IMR-90 (cell line): ENCODE data around the gene ZNF598. TPM values are rescaled to one million over a fixed set of nuclear protein-coding genes. Genes with fewer than 3 reads are reported as not detected.

ENCODE experiments used
- ATAC-seq: fragments of 200-7000 bp; cut with Tn5 transposase; 2 replicates; pipeline ENCODE4 v1.9.1; 2020; ENCODE audit warnings: low read depth, mild to moderate bottlenecking, moderate library complexity
- BruUV-seq: library from RNA; stranded (reverse); fragments of 400-500 nt; replicated peaks from 2 replicates; lab custom pipeline; 2021; lab: Mats Ljungman, UMichigan
- CTCF ChIA-PET: fragments of 300-600 bp; formaldehyde crosslinking; extraction: SDS; loops from one replicate; lab custom pipeline; 2021; ENCODE audit warnings: antibody characterized with exemption; lab: Yijun Ruan, JAX
- POLR2A ChIA-PET: fragments of 300-600 bp; sonication (Branson Sonifier 250); formaldehyde crosslinking; loops from one replicate; lab custom pipeline; 2022; ENCODE audit warnings: antibody characterized with exemption; ENCODE audit not compliant: unreplicated experiment; lab: Charles Lee
- DNase-seq: peaks from one replicate; pipeline ENCODE4 v3.0.0; 2013
- H2AFZ ChIP-seq: replicated peaks from 2 replicates; pipeline ENCODE3; 2013; ENCODE audit warnings: low read length, mild to moderate bottlenecking; ENCODE audit not compliant: poor library complexity
- H2AK5ac ChIP-seq: 2 replicates; pipeline ENCODE4 v1.6.1; 2013; ENCODE audit warnings: low read depth, low read length, inconsistent platforms
- H2AK9ac ChIP-seq: replicated peaks from 2 replicates; pipeline ENCODE3; 2013; ENCODE audit warnings: mild to moderate bottlenecking, low read depth, low read length, moderate library complexity; ENCODE audit not compliant: poor library complexity
- H2BK120ac ChIP-seq: 2 replicates; pipeline ENCODE4 v1.6.1; 2013; ENCODE audit warnings: low read depth, low read length, inconsistent platforms
- H2BK15ac ChIP-seq: 3 replicates; pipeline ENCODE4 v1.6.1; 2013; ENCODE audit warnings: low read depth, low read length, inconsistent platforms
- H2BK20ac ChIP-seq: 2 replicates; pipeline ENCODE4 v1.6.1; 2013; ENCODE audit warnings: low read depth, mild to moderate bottlenecking, inconsistent platforms, low read length, moderate library complexity
- H2BK5ac ChIP-seq: 2 replicates; pipeline ENCODE4 v1.6.1; 2013; ENCODE audit warnings: mild to moderate bottlenecking, low read depth, low read length, inconsistent platforms; ENCODE audit not compliant: poor library complexity, severe bottlenecking
- H3K14ac ChIP-seq: replicated peaks from 2 replicates; pipeline ENCODE4 v1.6.1; 2013; ENCODE audit warnings: low read depth, low read length, inconsistent platforms
- H3K18ac ChIP-seq: 2 replicates; pipeline ENCODE4 v1.6.1; 2013; ENCODE audit warnings: low read depth, low read length, control low read depth
- H3K23ac ChIP-seq: 2 replicates; pipeline ENCODE4 v1.6.1; 2013; ENCODE audit warnings: low read depth, low read length, inconsistent platforms
- H3K27ac ChIP-seq: 2 replicates; pipeline ENCODE4 v1.5.1; 2013; ENCODE audit warnings: mild to moderate bottlenecking, control low read depth, low read length; ENCODE audit not compliant: insufficient read depth
- H3K27me3 ChIP-seq: 2 replicates; pipeline ENCODE4 v1.6.1; 2013; ENCODE audit warnings: low read length; ENCODE audit not compliant: control insufficient read depth, insufficient read depth
- H3K36me3 ChIP-seq: 2 replicates; pipeline ENCODE4 v1.6.1; 2013; ENCODE audit warnings: low read length, mixed read lengths; ENCODE audit not compliant: control insufficient read depth, insufficient read depth
- H3K4ac ChIP-seq: 2 replicates; pipeline ENCODE4 v1.6.1; 2013; ENCODE audit warnings: low read depth, low read length, inconsistent platforms
- H3K4me1 ChIP-seq: 2 replicates; pipeline ENCODE4 v1.6.1; 2013; ENCODE audit warnings: low read length, mixed read lengths; ENCODE audit not compliant: control insufficient read depth, insufficient read depth
- H3K4me2 ChIP-seq: 2 replicates; pipeline ENCODE4 v1.6.1; 2013; ENCODE audit warnings: low read depth, mild to moderate bottlenecking, control low read depth, low read length, moderate library complexity
- H3K4me3 ChIP-seq: 2 replicates; pipeline ENCODE4 v1.5.1; 2013; ENCODE audit warnings: low read depth, mild to moderate bottlenecking, control low read depth, low read length, moderate library complexity; ENCODE audit not compliant: insufficient read depth
- H3K56ac ChIP-seq: 2 replicates; pipeline ENCODE4 v1.6.1; 2013; ENCODE audit warnings: low read length, inconsistent platforms; ENCODE audit not compliant: insufficient read depth; ENCODE audit errors: extremely low read depth
- H3K79me1 ChIP-seq, 2 experiments: 2 replicates each; pipeline ENCODE4 v1.6.1; 2013; ENCODE audit warnings: low read length in 2 of 2, inconsistent platforms in 1 of 2, low read depth in 1 of 2
- H3K9ac ChIP-seq: 2 replicates; pipeline ENCODE4 v1.6.1; 2013; ENCODE audit warnings: low read depth, low read length, control low read depth
- H3K9me1 ChIP-seq: 2 replicates; pipeline ENCODE4 v1.6.1; 2013; ENCODE audit warnings: low read length, inconsistent platforms; ENCODE audit not compliant: insufficient read depth
- H3K9me3 ChIP-seq: 2 replicates; pipeline ENCODE4 v1.6.1; 2013; ENCODE audit warnings: low read length; ENCODE audit not compliant: control insufficient read depth, insufficient read depth
- H4K20me1 ChIP-seq: 2 replicates; pipeline ENCODE4 v1.6.1; 2013; ENCODE audit warnings: low read length, inconsistent platforms; ENCODE audit not compliant: insufficient read depth
- H4K5ac ChIP-seq: 2 replicates; pipeline ENCODE4 v1.6.1; 2013; ENCODE audit warnings: mild to moderate bottlenecking, low read depth, low read length, control low read depth
- H4K8ac ChIP-seq, 2 experiments: 2 replicates each; pipeline ENCODE4 v1.6.1; 2013; ENCODE audit warnings: low read depth in 2 of 2, low read length in 2 of 2, control low read depth in 1 of 2, inconsistent platforms in 1 of 2
- H4K91ac ChIP-seq: 2 replicates; pipeline ENCODE4 v1.6.1; 2013; ENCODE audit warnings: low read depth, low read length, inconsistent platforms; ENCODE audit not compliant: insufficient read depth
- CEBPB ChIP-seq: IDR thresholded peaks from 2 replicates; pipeline ENCODE4 v1.6.1; 2012; ENCODE audit warnings: low read depth, low read length, improper control_type of control experiment
- CHD1 ChIP-seq: IDR thresholded peaks from 2 replicates; pipeline ENCODE4 v1.6.1; 2012; ENCODE audit warnings: low read depth, low read length, improper control_type of control experiment
- CTCF ChIP-seq: conservative IDR thresholded peaks from 2 replicates; pipeline ENCODE4 v1.5.1; 2012; ENCODE audit warnings: mild to moderate bottlenecking, low read depth, low read length, improper control_type of control experiment
- FOS ChIP-seq: fragments of 150-350 bp; IDR thresholded peaks from 2 replicates; pipeline ENCODE4 v1.6.1; 2016; ENCODE audit warnings: low read depth, low read length
- MXI1 ChIP-seq: IDR thresholded peaks from 2 replicates; pipeline ENCODE4 v1.6.1; 2012; ENCODE audit warnings: low read depth, mild to moderate bottlenecking, low read length, moderate library complexity, borderline replicate concordance
- RCOR1 ChIP-seq: IDR thresholded peaks from 2 replicates; pipeline ENCODE4 v1.6.1; 2012; ENCODE audit warnings: mild to moderate bottlenecking, low read length, improper control_type of control experiment; ENCODE audit not compliant: insufficient replicate concordance
- WGBS, 2 experiments: methylation state at CpG; one replicate each; pipeline versions ENCODE4 v1.1.5 to v1.1.7; 2013; ENCODE audit warnings: missing lambda C conversion rate in 2 of 2; ENCODE audit not compliant: insufficient read length in 1 of 2; ENCODE audit errors: extremely low coverage in 2 of 2; 5-methylcytosine and 5-hydroxymethylcytosine counted together
- dilution Hi-C: fragments of 300-500 bp; cut with HindIII; formaldehyde crosslinking; loops from one replicate; pipeline ENCODE4 v1.14.3; 2018; ENCODE audit warnings: low sequenced_read_pairs; ENCODE audit not compliant: unreplicated experiment
- in situ Hi-C: fragments of 300-500 bp; cut with MboI; formaldehyde crosslinking; loops from 3 replicates; pipeline ENCODE4 v1.14.3; 2019; ENCODE audit warnings: low sequenced_read_pairs, inconsistent platforms, mixed read lengths
- intact Hi-C: fragments of 100-400 bp; cut with micrococcal nuclease; formaldehyde crosslinking; loops from 2 replicates; pipeline ENCODE4 v1.10.0; 2022
- polyA plus RNA-seq, 3 experiments: library from polyadenylated mRNA; depleted of rRNA; stranded (reverse); fragments of >200 nt; gene quantifications; 2 replicates each; pipeline ENCODE4 v1.2.3, GENCODE V29; 2012; ENCODE audit warnings: low replicate concordance in 1 of 3
- total RNA-seq: library from RNA; depleted of rRNA; stranded (reverse); fragments of >200 nt; gene quantifications from 2 replicates; pipeline ENCODE4 v1.2.3, GENCODE V29; 2012

Gene ZNF598
- total and polyA plus RNA-seq, 2 of the 4 experiments (the other 2 are of a cell fraction): 3.4 to 36.4 TPM

- TF ChIP-seq MXI1 (peak; percentile 14; the same call in 1 of the 2 replicates), CHD1 (no peak), RCOR1 (no peak)
Observed at GRCh38 chr16:2047330-2048115, 37.9 kb upstream of the ZNF598 start, which contains the start of the genes NTHL1 and TSC2 (continued).

- Histone ChIP-seq H2BK120ac (peak overlapping the region; percentile 47; the same call in 1 of the 2 replicates), H3K23ac (peak overlapping the region; percentile 45; the same call in 1 of the 2 replicates), H2AK5ac (peak overlapping the region; percentile 58), H4K5ac (peak overlapping the region; percentile 31; the same call in 1 of the 2 replicates), H3K79me1 (peaks cover 21 to 51% of the 10 kb centered on the region in 2 experiments), H2BK20ac (no peak overlapping the region), H3K4ac (peak overlapping the region; percentile 80), H2AK9ac (peak overlapping the region; percentile 93), H3K9ac (peak overlapping the region; percentile 33), H3K56ac (peak overlapping the region; percentile 28; the same call in 1 of the 2 replicates), H3K4me3 (peak overlapping the region; percentile 67), H3K27ac (peak overlapping the region; percentile 33), H4K91ac (peak overlapping the region; percentile 63), H3K4me1 (peaks cover 13% of the 10 kb centered on the region), H4K20me1 (no peaks in the 10 kb centered on the region; the same call in none of the 2 replicates), H2BK15ac (no peak overlapping the region), H3K27me3 (no peaks in the 10 kb centered on the region), H3K9me3 (no peaks in the 10 kb centered on the region), H3K36me3 (peaks cover 16% of the 10 kb centered on the region), H3K4me2 (peak overlapping the region; percentile 61), H3K9me1 (peaks cover 10% of the 10 kb centered on the region), H3K14ac (peak overlapping the region; percentile 10), H3K18ac (no peak overlapping the region), H2AFZ (peak overlapping the region; percentile 93), H4K8ac (peak overlapping the region; percentile 15 to 71; a peak in 2 of 4 replicates), H2BK5ac (peak overlapping the region; percentile 60)
- WGBS, 2 experiments: 12% methylated on average over 5 of the region's 8 CpGs; no CpG with 5 or more reads in 1 of the 2 experiments
- DNase-seq: no peak
- TF ChIP-seq CTCF: 0 out of 2 replicates have a peak, but pooled peaks have one; percentile 9
- no peak for TF ChIP-seq CEBPB
- TF ChIP-seq FOS: no peak
- intact Hi-C loops (loop anchor here (1.0 kb wide), 1 partner anchor 24 kb away; no protein-coding TSS in a partner anchor), dilution Hi-C loops (no loop called here), in situ Hi-C loops (no loop called here)
- CTCF ChIA-PET: interaction anchor here (1.0 kb wide), 1 partner anchor 24 kb away, joined by 4 read pairs; no protein-coding TSS in a partner anchor
- no TSS peak for BruUV-seq
- ATAC-seq: no peak; the same call in 1 of the 2 replicates
- POLR2A ChIA-PET: interaction anchor here (0.6 kb wide), 1 partner anchor 82 kb away, joined by 3 read pairs; no protein-coding TSS in a partner anchor
Observed at GRCh38 chr16:2046893-2047329, 37.3 kb upstream of the ZNF598 start.
